ENCODE measurements around the gene GJB6.

GRCh38 chr13:20175406-20175794 lies 56.7 kb downstream of the GJB6 start:
- TF ChIP-seq POLR2A (IDR thresholded peaks at IDR 0.05) (no peak), POLR2AphosphoS5 (IDR thresholded peaks at IDR 0.05; ENCODE audit: insufficient read depth in 1 of 2, low read depth in 1 of 2) (no peak)
- TF ChIP-seq, protein P1, sequence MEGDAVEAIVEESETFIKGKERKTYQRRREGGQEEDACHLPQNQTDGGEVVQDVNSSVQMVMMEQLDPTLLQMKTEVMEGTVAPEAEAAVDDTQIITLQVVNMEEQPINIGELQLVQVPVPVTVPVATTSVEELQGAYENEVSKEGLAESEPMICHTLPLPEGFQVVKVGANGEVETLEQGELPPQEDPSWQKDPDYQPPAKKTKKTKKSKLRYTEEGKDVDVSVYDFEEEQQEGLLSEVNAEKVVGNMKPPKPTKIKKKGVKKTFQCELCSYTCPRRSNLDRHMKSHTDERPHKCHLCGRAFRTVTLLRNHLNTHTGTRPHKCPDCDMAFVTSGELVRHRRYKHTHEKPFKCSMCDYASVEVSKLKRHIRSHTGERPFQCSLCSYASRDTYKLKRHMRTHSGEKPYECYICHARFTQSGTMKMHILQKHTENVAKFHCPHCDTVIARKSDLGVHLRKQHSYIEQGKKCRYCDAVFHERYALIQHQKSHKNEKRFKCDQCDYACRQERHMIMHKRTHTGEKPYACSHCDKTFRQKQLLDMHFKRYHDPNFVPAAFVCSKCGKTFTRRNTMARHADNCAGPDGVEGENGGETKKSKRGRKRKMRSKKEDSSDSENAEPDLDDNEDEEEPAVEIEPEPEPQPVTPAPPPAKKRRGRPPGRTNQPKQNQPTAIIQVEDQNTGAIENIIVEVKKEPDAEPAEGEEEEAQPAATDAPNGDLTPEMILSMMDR (IDR thresholded peaks at IDR 0.05), result no peak

All from vagina (tissue), 2 donors.